Spleen (tissue), 11 donors: ENCODE measurements around the gene CXCR3. TPM values are rescaled to one million over a fixed set of nuclear protein-coding genes. Genes with fewer than 3 reads are reported as not detected.
"Not testable (repeated sequence)": the region's sequence is repeated elsewhere in the genome, so short reads cannot be mapped to it uniquely, and the experiment has no call there.

Experiments
- DNase-seq: peaks from one replicate; pipeline ENCODE4 v3.0.0-alpha.2; 2020
- H3K27ac ChIP-seq, 8 donors: fragments of 200-600 bp; sonication (generic) in 7 of 8; 1 replicate in 4 of 8; 2 replicates in 4 of 8; pipeline versions ENCODE4 v1.5.0 to v1.8.0; 2016 to 2021; ENCODE audit warnings: inconsistent platforms in 4 of 8, mild to moderate bottlenecking in 4 of 8, moderate library complexity in 1 of 8
- H3K27me3 ChIP-seq, 7 donors: fragments of 200-600 bp; sonication (generic) in 6 of 7; replicated peaks in 1 of 7; 1 replicate in 4 of 7; 2 replicates in 3 of 7; pipeline versions ENCODE4 v1.5.0 to v1.8.0; 2016 to 2021; ENCODE audit warnings: inconsistent platforms in 3 of 7, mild to moderate bottlenecking in 1 of 7
- H3K36me3 ChIP-seq, 6 donors: fragments of 200-600 bp; sonication (generic) in 5 of 6; 1 replicate in 4 of 6; 2 replicates in 2 of 6; pipeline versions ENCODE4 v1.5.0 to v1.8.0; 2016 to 2021; ENCODE audit warnings: inconsistent platforms in 2 of 6
- H3K4me1 ChIP-seq, 6 donors: fragments of 200-600 bp; sonication (generic) in 5 of 6; 1 replicate in 3 of 6; 2 replicates in 3 of 6; pipeline versions ENCODE4 v1.5.0 to v1.8.0; 2016 to 2021; ENCODE audit warnings: inconsistent platforms in 3 of 6
- H3K4me3 ChIP-seq, 8 donors: fragments of 200-600 bp; sonication (generic) in 7 of 8; 1 replicate in 4 of 8; 2 replicates in 4 of 8; pipeline versions ENCODE4 v1.5.0 to v1.8.0; 2016 to 2021; ENCODE audit warnings: inconsistent platforms in 4 of 8, mild to moderate bottlenecking in 4 of 8, moderate library complexity in 2 of 8
- H3K9me3 ChIP-seq, 8 donors: fragments of 200-600 bp; sonication (generic) in 7 of 8; 1 replicate in 4 of 8; 2 replicates in 4 of 8; pipeline versions ENCODE4 v1.5.0 to v1.8.0; 2016 to 2021; ENCODE audit warnings: inconsistent platforms in 4 of 8
- CTCF ChIP-seq, 11 experiments: fragments of 200-600 bp in 7 of 11; fragments of 450-650 bp in 4 of 11; sonication (generic) in 4 of 11; IDR thresholded peaks in 8 of 11; conservative IDR thresholded peaks in 3 of 11; 1 replicate in 7 of 11; 2 replicates in 4 of 11; pipeline versions ENCODE4 v1.4.0 to v1.8.0; 2016 to 2021; ENCODE audit warnings: antibody characterized with exemption in 11 of 11, inconsistent platforms in 4 of 11, mild to moderate bottlenecking in 1 of 11
- POLR2A ChIP-seq, 3 donors: fragments of 450-650 bp; IDR thresholded peaks; one replicate each; pipeline ENCODE4 v1.5.1; 2017; ENCODE audit warnings: antibody characterized with exemption in 3 of 3, mild to moderate bottlenecking in 1 of 3
- POLR2AphosphoS5 ChIP-seq, 3 donors: sonication (generic); formaldehyde crosslinking; IDR thresholded peaks; one replicate each; pipeline ENCODE4 v1.5.1; 2017; ENCODE audit warnings: antibody characterized with exemption in 3 of 3
- WGBS, 5 donors: extraction: QIAGEN DNeasy Blood & Tissue Kit in 3 of 5; methylation state at CpG; one replicate each; pipeline versions ENCODE4 v1.1.5 to v1.1.7; 2013 to 2018; 5-methylcytosine and 5-hydroxymethylcytosine counted together
- intact Hi-C: fragments of 100-400 bp; cut with DNase I; formaldehyde crosslinking; loops from one replicate; pipeline ENCODE4 v1.15.0; 2023; ENCODE audit warnings: low total_unique reads
- polyA plus RNA-seq, 3 donors: library from polyadenylated mRNA; stranded (reverse); fragments of 200-250 nt; gene quantifications; one replicate each; pipeline ENCODE4 v1.2.1, GENCODE V29; 2013
- total RNA-seq, 7 donors: library from RNA; depleted of rRNA in 3 of 7; stranded (reverse); fragments of >200 nt in 3 of 7; fragmentation: NEBNext Ultra II Directional in 4 of 7; extraction: Animal tissue kit (Norgen Biotek cat#: 25700) in 4 of 7; gene quantifications; one replicate each; pipeline versions ENCODE4 v1.1.0 to v1.2.1, GENCODE V29; 2016 to 2021
- donor health status: healthy with polysubstance abuse.
- donor health status: DM: no; HTN: no; CAD: no; lungs with moderate emphysema.
- donor health status: DM: no; HTN: no; CAD: no.
- donor health status: Bipolar disorder and iron deficiency.
- donor health status: healthy.
- donor health status: DM: no; HTN: no; CAD: no.
- donor health status: DM: yes; HTN: yes; CAD: no.

Gene CXCR3
- total and polyA plus RNA-seq, 10 donors, result 4.4 to 13.9 (median 8.0) TPM

GRCh38 chrX:71657267-71657666 is 39.0 kb upstream of the CXCR3 start:
- 71 to 92% (median 85%) methylated on average over 4 of the region's 4 CpGs for WGBS, 5 donors
- no peaks in the 10 kb centered on the region for H3K9me3 ChIP-seq
- DNase-seq, result no peak
- H3K4me1 ChIP-seq, result no peaks in the 10 kb centered on the region
- H3K4me3 ChIP-seq, result no peak overlapping the region
- no peaks in the 10 kb centered on the region for H3K36me3 ChIP-seq
- no peak overlapping the region for H3K27ac ChIP-seq
- H3K27me3 ChIP-seq, result peaks cover 0 to 2% (median 0%) of the 10 kb centered on the region in 7 donors
- no peak for TF ChIP-seq POLR2AphosphoS5 (IDR thresholded peaks at IDR 0.05)
- no peak for TF ChIP-seq CTCF (IDR thresholded peaks at IDR 0.05 in 8 of 11, conservative IDR thresholded peaks at IDR 0.05 in 3 of 11)
- no peak for TF ChIP-seq POLR2A (IDR thresholded peaks at IDR 0.05)
- intact Hi-C loops, result no loop called here

GRCh38 chrX:71653344-71653743 is 35.0 kb upstream of the CXCR3 start:
- Histone ChIP-seq H3K4me1 (no peaks in the 10 kb centered on the region), H3K36me3 (no peaks in the 10 kb centered on the region), H3K4me3 (no peak overlapping the region), H3K9me3 (no peaks in the 10 kb centered on the region), H3K27me3 (peaks cover 0 to 2% (median 0%) of the 10 kb centered on the region in 7 donors), H3K27ac (no peak overlapping the region)
- DNase-seq, result no peak
- intact Hi-C loops, result no loop called here
- WGBS, 5 donors, result 73 to 90% (median 83%) methylated on average over 2 of the region's 2 CpGs
- no peak for TF ChIP-seq POLR2AphosphoS5 (IDR thresholded peaks at IDR 0.05)
- TF ChIP-seq POLR2A (IDR thresholded peaks at IDR 0.05), result no peak
- no peak for TF ChIP-seq CTCF (IDR thresholded peaks at IDR 0.05 in 8 of 11, conservative IDR thresholded peaks at IDR 0.05 in 3 of 11)

- Histone ChIP-seq H3K4me3 (no peak overlapping the region), H3K9me3 (no peaks in the 10 kb centered on the region), H3K4me1 (no peaks in the 10 kb centered on the region), H3K36me3 (no peaks in the 10 kb centered on the region), H3K27ac (no peak overlapping the region), H3K27me3 (no peaks in the 10 kb centered on the region)
- WGBS, 5 donors, result 27 to 50% (median 33%) methylated on average over 2 of the region's 2 CpGs
- TF ChIP-seq POLR2AphosphoS5 (IDR thresholded peaks at IDR 0.05) (peak in 1 of 3 donors; percentile 35), POLR2A (IDR thresholded peaks at IDR 0.05) (no peak), CTCF (IDR thresholded peaks at IDR 0.05 in 8 of 11, conservative IDR thresholded peaks at IDR 0.05 in 3 of 11) (peak in 10 of 11 experiments; percentile 18 to 67 (median 56))
- DNase-seq, result no peak
- intact Hi-C loops, result no loop called here
These were observed 34.1 kb upstream of the CXCR3 start for GRCh38 chrX:71652405-71652804.

GRCh38 chrX:71650333-71650969 is 32.1 kb upstream of the CXCR3 start:
- no peak for DNase-seq
- H3K27ac ChIP-seq, result no peak overlapping the region
- no peaks in the 10 kb centered on the region for H3K9me3 ChIP-seq
- no peaks in the 10 kb centered on the region for H3K27me3 ChIP-seq
- intact Hi-C loops, result no loop called here
- 42 to 56% (median 55%) methylated on average over 4 of the region's 4 CpGs for WGBS, 5 donors
- TF ChIP-seq CTCF (IDR thresholded peaks at IDR 0.05 in 8 of 11, conservative IDR thresholded peaks at IDR 0.05 in 3 of 11) (peak in 8 of 11 experiments; percentile 9 to 43 (median 38)), POLR2AphosphoS5 (IDR thresholded peaks at IDR 0.05) (peak in 1 of 3 donors; percentile 19), POLR2A (IDR thresholded peaks at IDR 0.05) (no peak)
- H3K4me3 ChIP-seq, result no peak overlapping the region
- H3K4me1 ChIP-seq, result no peaks in the 10 kb centered on the region
- H3K36me3 ChIP-seq, result no peaks in the 10 kb centered on the region

- H3K9me3 ChIP-seq, H3K36me3 ChIP-seq, H3K27ac ChIP-seq, DNase-seq, H3K27me3 ChIP-seq, H3K4me1 ChIP-seq, intact Hi-C loops, H3K4me3 ChIP-seq: not testable (repeated sequence)
- WGBS, 5 donors, result 68 to 91% (median 86%) methylated on average over 4 to 6 of the region's 6 CpGs
These were observed 26.1 kb upstream of the CXCR3 start for GRCh38 chrX:71644406-71644805.
